Fibroblast of mammary gland (primary cell): ENCODE measurements around the gene RNASE13.

Experiments
- DNase-seq: peaks from one replicate; pipeline ENCODE4 v3.0.0-alpha.2; 2010; ENCODE audit warnings: low read depth
- H3K4me3 ChIP-seq: 2 replicates; pipeline ENCODE4 v1.5.1; 2011; ENCODE audit warnings: low read depth, mild to moderate bottlenecking, low read length, moderate library complexity; ENCODE audit not compliant: control insufficient read depth
- TF ChIP-seq, protein P1 (sequence below): conservative IDR thresholded peaks from 2 replicates; pipeline ENCODE4 v1.5.1; 2011; ENCODE audit warnings: low read depth, low read length, inconsistent platforms; ENCODE audit not compliant: control insufficient read depth, insufficient read depth

The RNASE13 gene

DNA sequence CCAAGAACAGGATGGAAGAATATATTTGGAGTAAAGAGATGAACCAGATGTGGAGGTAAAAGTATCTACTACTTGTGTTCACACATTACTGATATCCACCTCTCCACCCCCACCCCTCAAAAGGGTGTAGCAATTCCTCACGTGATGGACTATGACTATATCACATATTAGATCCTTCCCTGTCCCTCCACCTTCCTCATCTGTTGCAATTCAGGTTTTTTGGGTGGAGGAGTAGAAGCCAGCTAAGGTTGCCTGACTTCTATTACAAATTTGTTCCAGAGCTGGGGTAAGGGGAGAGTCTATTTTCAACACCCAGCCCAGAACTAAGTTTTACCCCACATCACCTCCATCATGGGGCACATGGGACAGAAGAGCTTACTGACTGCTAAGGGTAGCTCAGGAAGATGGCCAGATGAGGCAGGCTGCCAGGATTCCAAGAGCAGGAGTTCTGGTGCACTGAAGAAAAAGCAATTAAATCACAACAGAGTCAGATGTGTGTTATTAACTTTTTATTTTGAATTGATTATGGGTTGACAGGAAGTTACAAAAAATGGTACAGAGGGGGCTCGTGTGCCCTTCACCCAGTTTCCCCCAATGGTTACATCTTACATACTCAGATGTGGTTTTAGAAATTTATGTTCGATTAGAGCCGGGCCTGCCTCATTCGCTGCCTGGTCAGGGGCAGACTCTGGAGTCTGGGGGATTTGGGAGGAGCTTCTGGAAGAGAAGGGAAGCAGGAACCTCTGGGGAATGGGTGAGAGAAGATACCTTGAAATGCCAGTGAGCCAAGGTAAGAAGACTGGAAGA is 2.1 kb downstream of the RNASE13 start:
- no peak overlapping the region for H3K4me3 ChIP-seq
- TF ChIP-seq, protein P1, sequence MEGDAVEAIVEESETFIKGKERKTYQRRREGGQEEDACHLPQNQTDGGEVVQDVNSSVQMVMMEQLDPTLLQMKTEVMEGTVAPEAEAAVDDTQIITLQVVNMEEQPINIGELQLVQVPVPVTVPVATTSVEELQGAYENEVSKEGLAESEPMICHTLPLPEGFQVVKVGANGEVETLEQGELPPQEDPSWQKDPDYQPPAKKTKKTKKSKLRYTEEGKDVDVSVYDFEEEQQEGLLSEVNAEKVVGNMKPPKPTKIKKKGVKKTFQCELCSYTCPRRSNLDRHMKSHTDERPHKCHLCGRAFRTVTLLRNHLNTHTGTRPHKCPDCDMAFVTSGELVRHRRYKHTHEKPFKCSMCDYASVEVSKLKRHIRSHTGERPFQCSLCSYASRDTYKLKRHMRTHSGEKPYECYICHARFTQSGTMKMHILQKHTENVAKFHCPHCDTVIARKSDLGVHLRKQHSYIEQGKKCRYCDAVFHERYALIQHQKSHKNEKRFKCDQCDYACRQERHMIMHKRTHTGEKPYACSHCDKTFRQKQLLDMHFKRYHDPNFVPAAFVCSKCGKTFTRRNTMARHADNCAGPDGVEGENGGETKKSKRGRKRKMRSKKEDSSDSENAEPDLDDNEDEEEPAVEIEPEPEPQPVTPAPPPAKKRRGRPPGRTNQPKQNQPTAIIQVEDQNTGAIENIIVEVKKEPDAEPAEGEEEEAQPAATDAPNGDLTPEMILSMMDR, result no peak
- no peak for DNase-seq

DNA sequence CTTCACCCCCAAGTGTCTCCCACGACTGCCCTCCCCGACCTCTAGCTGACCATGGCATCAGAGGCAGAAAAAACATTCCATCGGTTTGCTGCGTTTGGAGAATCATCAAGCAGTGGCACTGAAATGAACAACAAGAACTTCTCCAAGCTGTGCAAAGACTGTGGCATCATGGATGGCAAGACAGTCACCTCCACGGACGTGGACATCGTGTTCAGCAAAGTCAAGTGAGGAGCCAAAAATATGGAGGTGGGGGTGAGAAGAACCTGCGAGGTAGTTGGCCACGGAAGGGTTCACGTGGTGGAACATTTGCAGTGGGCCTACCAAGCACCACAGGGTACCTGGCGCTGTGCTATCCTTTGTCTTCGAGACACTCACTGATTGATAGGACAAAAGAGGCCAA is 4.1 kb downstream of the RNASE13 start:
- TF ChIP-seq, protein P1, result no peak
- DNase-seq, result no peak

DNA sequence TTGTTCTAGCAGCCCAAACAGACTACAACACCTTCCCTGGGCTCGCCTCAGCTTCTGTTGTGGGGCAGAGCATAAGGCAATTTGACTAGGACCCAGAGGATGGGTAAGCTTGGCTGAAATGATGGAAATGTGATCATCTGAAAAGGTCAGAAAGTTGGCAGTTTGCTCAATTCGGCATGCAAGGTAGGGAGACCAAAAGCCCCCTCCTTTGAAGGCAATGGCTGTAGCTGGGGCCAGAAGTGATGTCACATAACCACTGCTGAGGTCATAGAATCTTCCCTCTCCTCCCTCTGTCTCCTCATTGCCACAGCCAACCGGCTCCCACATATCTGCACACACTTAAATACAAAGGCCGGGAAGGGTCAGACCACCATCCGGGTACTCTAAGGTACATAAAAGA is 4.7 kb downstream of the RNASE13 start, which contains the start of gene TPPP2:
TPPP2 (plus strand) TSS at position 301 of the 400 bp plus-strand sequence. CDS start 365 bp downstream, outside the sequence.
- no peak within 1 kb of the TSS for H3K4me3 ChIP-seq
- no peak for DNase-seq
- TF ChIP-seq, protein P1, result no peak

More for the DNA sequence above, 4.1 kb downstream of the RNASE13 start:
- H3K4me3 ChIP-seq, result no peak overlapping the region

DNA sequence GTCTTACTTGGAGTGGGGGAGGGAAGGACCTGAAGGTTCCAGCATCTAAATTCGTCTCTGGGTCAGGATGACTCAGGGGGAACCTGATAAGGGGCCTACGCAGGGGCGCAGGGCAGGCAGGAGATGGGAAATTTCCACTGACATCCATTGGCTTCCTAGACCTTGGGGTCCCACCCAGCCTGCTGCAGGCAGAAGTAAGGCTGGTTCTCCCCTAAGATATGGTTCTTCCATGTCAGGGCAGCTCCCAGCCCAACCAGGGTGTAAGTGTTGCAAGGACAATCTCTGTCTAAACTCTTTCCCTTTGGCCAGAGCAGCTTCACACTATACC is 7.7 kb downstream of the RNASE13 start:
- no peak for DNase-seq
- no peak overlapping the region for H3K4me3 ChIP-seq
- TF ChIP-seq, protein P1, result no peak

DNA sequence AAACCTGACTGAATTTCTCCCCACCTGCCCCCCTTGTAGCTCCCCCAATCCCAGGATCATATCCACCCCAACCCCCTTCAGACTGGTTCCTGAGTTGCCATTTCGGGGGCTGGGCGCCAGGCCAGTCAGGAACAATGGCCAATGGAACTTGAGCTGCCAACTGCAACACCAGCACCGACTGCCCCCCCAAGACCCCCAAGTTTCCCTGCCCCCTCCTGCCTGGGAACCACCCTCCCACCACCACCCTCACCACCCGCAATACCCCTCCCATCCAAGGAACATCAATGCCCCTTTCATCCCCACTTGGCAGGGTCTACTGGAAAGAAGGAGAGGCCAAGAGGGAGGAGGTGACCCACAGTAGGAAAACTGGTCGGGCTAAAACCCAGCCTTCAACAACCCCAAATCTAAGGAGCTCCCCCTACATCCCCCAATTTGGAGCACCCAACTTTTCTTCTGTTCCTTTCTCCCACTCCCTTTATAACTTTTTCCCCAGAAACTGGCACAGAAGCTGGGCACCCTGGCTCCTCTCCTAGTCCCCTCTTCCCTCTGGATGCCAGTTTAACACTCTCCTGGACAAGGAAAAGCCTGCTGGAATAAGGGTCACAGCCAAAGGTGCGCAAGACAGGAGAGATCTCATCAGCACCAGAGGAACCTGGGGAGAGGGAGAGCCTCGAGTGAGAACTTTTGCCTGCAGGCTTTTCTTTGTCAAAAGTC is 8.2 kb downstream of the RNASE13 start:
- H3K4me3 ChIP-seq, result no peak overlapping the region
- TF ChIP-seq, protein P1, result no peak
- DNase-seq, result no peak

DNA sequence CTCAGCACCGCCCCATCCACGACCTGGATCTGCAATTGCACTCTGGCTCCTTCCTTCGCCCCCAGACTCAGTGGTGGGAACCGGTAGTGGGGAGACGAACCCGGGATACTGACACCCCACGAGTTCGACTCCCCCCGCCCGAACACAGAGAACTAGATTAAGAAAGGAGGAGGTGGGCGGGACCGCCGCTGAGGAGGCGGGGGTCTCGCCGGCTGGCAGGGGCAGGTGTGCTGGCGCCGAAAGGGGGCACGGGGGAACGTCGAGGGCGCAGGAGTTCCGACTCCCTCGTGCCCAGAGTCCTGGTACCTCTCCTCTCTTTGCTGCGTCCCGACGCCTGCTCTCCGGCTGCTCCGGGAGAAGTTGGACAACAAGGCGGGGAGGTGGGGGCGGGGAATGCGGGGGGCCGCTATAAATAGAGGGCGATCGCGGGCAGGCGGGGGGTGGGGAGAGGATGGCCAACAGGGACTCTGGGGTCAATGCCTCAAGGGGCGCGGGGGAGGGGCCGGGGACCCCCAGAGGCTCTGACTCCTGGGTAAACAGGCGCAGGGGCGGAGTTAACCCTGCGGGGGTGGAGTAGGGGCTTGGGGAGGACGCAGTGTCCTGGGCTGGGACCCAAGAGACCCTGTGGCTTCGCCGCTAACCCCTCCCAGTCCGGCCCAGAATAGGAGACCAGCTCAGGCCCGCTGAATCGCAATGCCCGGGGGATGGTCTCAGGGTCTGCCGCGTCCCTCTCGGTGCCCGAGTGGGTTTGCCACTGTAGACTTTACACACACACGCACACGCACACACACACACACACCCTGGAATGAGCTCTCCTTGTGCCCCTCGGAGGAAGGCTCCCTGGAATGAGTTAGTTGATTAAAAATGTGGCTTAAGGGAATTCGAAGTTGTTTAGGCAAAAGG is 9.0 kb downstream of the RNASE13 start:
- TF ChIP-seq, protein P1, result no peak
- no peak for DNase-seq
- peak overlapping the region; percentile 26 for H3K4me3 ChIP-seq
